Measurements from ENCODE around the gene FAM107A. TPM values are rescaled to one million over a fixed set of nuclear protein-coding genes. Genes with fewer than 3 reads are reported as not detected.
A peak's percentile ranks its signal among the peaks of the same experiment; 100 is the strongest.

The FAM107A gene
- total and polyA plus RNA-seq, 2 experiments from 2014 or later: 0.13 to 0.22 TPM

GRCh38 chr3:58521336-58521670 lies 55.9 kb downstream of the FAM107A start:
- DNase-seq: no peak
- in situ Hi-C loops (cut with MboI): no loop called here
- Histone ChIP-seq H3K9me3 (ENCODE audit: low read depth) (no peaks in the 10 kb centered on the region), H3K79me2 (ENCODE audit: insufficient read depth) (no peaks in the 10 kb centered on the region), H3K9ac (no peak overlapping the region), H3K36me3 (ENCODE audit: low read depth) (peaks cover 8% of the 10 kb centered on the region; the same call in 1 of the 2 replicates), H3K4me1 (ENCODE audit: insufficient read depth) (peaks cover 1% of the 10 kb centered on the region; the same call in 1 of the 2 replicates), H3K4me2 (ENCODE audit: unreplicated experiment) (no peak overlapping the region), H3K4me3 (no peak overlapping the region), H3K27me3 (replicated peaks; ENCODE audit: insufficient read depth) (no peaks in the 10 kb centered on the region), H3F3A (ENCODE audit: insufficient read depth) (no peaks in the 10 kb centered on the region), H2AFZ (no peak overlapping the region), H3K9me2 (ENCODE audit: insufficient read depth) (no peaks in the 10 kb centered on the region), H4K20me1 (ENCODE audit: insufficient read depth) (no peaks in the 10 kb centered on the region), H3K27ac (no peak overlapping the region)
- WGBS, 2 experiments (ENCODE audit: low coverage in 1 of 2, low lambda C conversion rate in 2 of 2, missing lambda C conversion rate in 2 of 2): 94 to 97% methylated on average over 2 to 3 of the region's 3 CpGs
- no peak for TF ChIP-seq EZH2phosphoT487 (IDR thresholded peaks at IDR 0.05; ENCODE audit: insufficient read depth, low read depth)
- TF ChIP-seq EZH2 (IDR thresholded peaks at IDR 0.05; ENCODE audit: insufficient read depth, poor library complexity, severe bottlenecking): no peak

GRCh38 chr3:58520403-58521335 lies 56.5 kb downstream of the FAM107A start:
- no peaks in the 10 kb centered on the region for H3K27me3 ChIP-seq (replicated peaks; ENCODE audit: insufficient read depth)
- H3K9me3 ChIP-seq (ENCODE audit: low read depth): no peaks in the 10 kb centered on the region
- H3K9me2 ChIP-seq (ENCODE audit: insufficient read depth): no peaks in the 10 kb centered on the region
- no peaks in the 10 kb centered on the region for H3F3A ChIP-seq (ENCODE audit: insufficient read depth)
- H3K9ac ChIP-seq: no peak overlapping the region
- H3K4me3 ChIP-seq: no peak overlapping the region
- no peak overlapping the region for H3K4me2 ChIP-seq (ENCODE audit: unreplicated experiment)
- H4K20me1 ChIP-seq (ENCODE audit: insufficient read depth): no peaks in the 10 kb centered on the region
- no peak overlapping the region for H3K27ac ChIP-seq
- in situ Hi-C loops (cut with MboI): no loop called here
- 41 to 48% methylated on average over 8 of the region's 8 CpGs for WGBS, 2 experiments (ENCODE audit: low coverage in 1 of 2, low lambda C conversion rate in 2 of 2, missing lambda C conversion rate in 2 of 2)
- H2AFZ ChIP-seq: no peak overlapping the region
- no peaks in the 10 kb centered on the region for H3K79me2 ChIP-seq (ENCODE audit: insufficient read depth)
- no peaks in the 10 kb centered on the region for H3K4me1 ChIP-seq (ENCODE audit: insufficient read depth)
- H3K36me3 ChIP-seq (ENCODE audit: low read depth): peaks cover 8% of the 10 kb centered on the region; the same call in 1 of the 2 replicates
- no peak for TF ChIP-seq EZH2phosphoT487 (IDR thresholded peaks at IDR 0.05; ENCODE audit: insufficient read depth, low read depth)
- no peak for TF ChIP-seq EZH2 (IDR thresholded peaks at IDR 0.05; ENCODE audit: insufficient read depth, poor library complexity, severe bottlenecking)
- DNase-seq: peak; percentile 36

GRCh38 chr3:58519668-58520402 lies 57.4 kb downstream of the FAM107A start:
- no peak for TF ChIP-seq EZH2 (IDR thresholded peaks at IDR 0.05; ENCODE audit: insufficient read depth, poor library complexity, severe bottlenecking)
- TF ChIP-seq EZH2phosphoT487 (IDR thresholded peaks at IDR 0.05; ENCODE audit: insufficient read depth, low read depth): no peak
- Histone ChIP-seq H3K36me3 (ENCODE audit: low read depth) (peaks cover 8% of the 10 kb centered on the region; the same call in 1 of the 2 replicates), H3F3A (ENCODE audit: insufficient read depth) (no peaks in the 10 kb centered on the region), H3K27ac (no peak overlapping the region), H3K4me1 (ENCODE audit: insufficient read depth) (no peaks in the 10 kb centered on the region), H3K9ac (no peak overlapping the region), H4K20me1 (ENCODE audit: insufficient read depth) (no peaks in the 10 kb centered on the region), H2AFZ (no peak overlapping the region), H3K4me3 (no peak overlapping the region), H3K9me2 (ENCODE audit: insufficient read depth) (no peaks in the 10 kb centered on the region), H3K9me3 (ENCODE audit: low read depth) (no peaks in the 10 kb centered on the region), H3K79me2 (ENCODE audit: insufficient read depth) (no peaks in the 10 kb centered on the region), H3K27me3 (replicated peaks; ENCODE audit: insufficient read depth) (no peaks in the 10 kb centered on the region), H3K4me2 (ENCODE audit: unreplicated experiment) (no peak overlapping the region)
- DNase-seq: no peak
- WGBS, 2 experiments (ENCODE audit: low coverage in 1 of 2, low lambda C conversion rate in 2 of 2, missing lambda C conversion rate in 2 of 2): 86 to 93% methylated on average over 6 of the region's 6 CpGs
- in situ Hi-C loops (cut with MboI): no loop called here

- Histone ChIP-seq H2AFZ (no peak overlapping the region), H3K27me3 (replicated peaks; ENCODE audit: insufficient read depth) (no peaks in the 10 kb centered on the region), H3K36me3 (ENCODE audit: low read depth) (0 out of 2 replicates have a peak, but pooled peaks cover 4% of the 10 kb centered on the region), H3K4me2 (ENCODE audit: unreplicated experiment) (no peak overlapping the region), H3K9ac (no peak overlapping the region), H3K4me1 (ENCODE audit: insufficient read depth) (no peaks in the 10 kb centered on the region), H3F3A (ENCODE audit: insufficient read depth) (no peaks in the 10 kb centered on the region), H4K20me1 (ENCODE audit: insufficient read depth) (no peaks in the 10 kb centered on the region), H3K9me2 (ENCODE audit: insufficient read depth) (no peaks in the 10 kb centered on the region), H3K79me2 (ENCODE audit: insufficient read depth) (no peaks in the 10 kb centered on the region), H3K27ac (no peak overlapping the region), H3K4me3 (no peak overlapping the region), H3K9me3 (ENCODE audit: low read depth) (no peaks in the 10 kb centered on the region)
- DNase-seq: no peak
- TF ChIP-seq EZH2phosphoT487 (IDR thresholded peaks at IDR 0.05; ENCODE audit: insufficient read depth, low read depth) (no peak), EZH2 (IDR thresholded peaks at IDR 0.05; ENCODE audit: insufficient read depth, poor library complexity, severe bottlenecking) (no peak)
- in situ Hi-C loops (cut with MboI): no loop called here
- WGBS, 2 experiments (ENCODE audit: low coverage in 1 of 2, low lambda C conversion rate in 2 of 2, missing lambda C conversion rate in 2 of 2): 64% methylated on average over 3 of the region's 3 CpGs
Observed at GRCh38 chr3:58518291-58518789, 58.9 kb downstream of the FAM107A start.

Measured in GM23248 (cell line).